ENCODE data around the gene BPIFB1. TPM values are rescaled to one million over a fixed set of nuclear protein-coding genes. Genes with fewer than 3 reads are reported as not detected.
A peak's percentile ranks its signal among the peaks of the same experiment; 100 is the strongest.

BPIFB1 gene
- total RNA-seq, 1 experiment from 2014 or later = not detected

GRCh38 chr20:33322456-33322855, 39.4 kb downstream of the BPIFB1 start:
- DNase-seq (ENCODE audit: low read depth) = peak; percentile 54

DNA sequence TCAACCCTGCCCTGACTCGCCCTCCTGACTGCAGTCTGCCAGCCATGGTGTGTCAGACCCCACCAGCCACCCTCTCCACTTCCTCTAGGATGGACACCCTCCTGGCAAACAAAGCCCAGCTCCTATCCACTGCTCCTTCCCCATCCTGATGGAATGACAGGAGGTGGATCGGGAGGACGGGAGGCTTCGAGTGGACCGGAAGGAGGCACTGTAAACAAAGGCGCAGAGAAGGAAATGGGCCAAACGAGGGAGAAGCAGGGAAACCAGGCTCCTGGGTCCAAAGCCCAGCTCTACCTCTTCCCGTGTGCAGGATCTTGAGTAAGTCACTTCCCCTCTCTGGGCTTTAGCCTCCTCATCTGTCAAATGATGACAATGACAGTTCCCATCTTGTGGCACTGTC, 40.2 kb downstream of the BPIFB1 start:
- no peak for DNase-seq (ENCODE audit: low read depth)

- no peak for DNase-seq (ENCODE audit: low read depth)
Measured at GRCh38 chr20:33325350-33325749, 42.3 kb downstream of the BPIFB1 start.

DNA sequence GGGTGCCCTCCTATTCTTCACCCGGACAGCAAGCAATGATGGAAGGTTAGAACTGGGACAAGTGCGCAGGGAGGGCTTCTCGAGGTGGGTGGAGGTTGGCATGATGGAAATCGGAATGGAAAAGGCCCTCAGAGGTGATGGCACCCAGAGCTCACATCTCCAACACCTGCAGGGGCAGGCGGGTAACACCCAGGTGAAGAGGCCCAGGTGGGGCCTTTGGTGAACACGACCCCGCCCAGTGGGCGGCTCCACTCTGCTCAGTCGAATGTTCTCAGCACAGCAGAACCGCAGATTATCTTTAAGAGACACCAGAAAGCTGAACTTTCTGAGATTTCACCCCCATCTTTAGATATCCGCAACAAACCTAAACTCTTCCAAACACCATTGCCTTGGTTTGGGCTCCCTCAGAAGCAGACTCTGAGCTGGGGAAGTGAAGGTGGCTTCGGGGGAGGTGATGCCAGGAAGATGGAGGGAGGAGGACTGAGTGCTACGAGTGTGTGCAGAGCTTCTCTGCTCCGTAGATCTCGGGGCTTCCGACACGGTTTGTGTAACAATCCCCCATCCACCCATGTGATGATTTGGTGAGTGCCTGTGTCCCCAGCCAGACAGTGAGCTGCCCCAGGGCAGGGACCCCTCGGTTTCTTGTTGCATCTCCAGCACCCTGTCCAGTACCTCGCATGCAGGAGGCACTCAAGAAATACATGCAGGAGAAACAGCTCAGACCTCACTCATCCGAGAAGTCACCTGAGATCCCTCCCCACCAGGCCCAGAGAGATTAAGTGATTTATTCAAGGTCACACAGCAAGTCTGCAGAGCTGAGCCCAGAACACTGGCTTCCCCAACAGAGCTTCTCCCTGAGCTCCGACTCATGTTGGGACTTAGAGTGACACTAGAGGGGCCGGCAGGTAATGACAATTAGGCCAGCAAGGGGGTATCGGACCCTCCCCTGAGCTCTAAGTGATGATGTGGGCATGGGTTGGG, 45.4 kb downstream of the BPIFB1 start:
- no peak for DNase-seq (ENCODE audit: low read depth)

GRCh38 chr20:33332905-33333456, 50.0 kb downstream of the BPIFB1 start:
- DNase-seq (ENCODE audit: low read depth) = no peak

DNA sequence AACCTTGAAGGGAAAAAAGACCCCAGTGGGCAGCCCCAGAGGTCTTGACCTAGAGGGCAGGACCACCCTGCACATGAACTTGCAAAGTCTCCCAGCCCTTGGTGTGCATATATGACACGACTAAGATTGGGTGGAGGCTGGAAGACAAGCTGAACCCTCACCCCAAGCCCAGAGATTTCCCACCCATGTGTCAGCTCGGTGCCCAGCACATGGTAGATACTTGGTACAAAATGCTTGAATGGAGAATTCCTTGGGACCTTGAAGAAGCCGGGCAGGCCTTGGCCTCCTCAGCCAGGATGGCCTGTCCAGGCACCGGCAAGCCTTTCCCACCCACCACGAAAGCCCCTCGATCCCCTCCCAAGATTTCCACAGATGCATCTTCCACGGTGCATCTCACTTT, 50.6 kb downstream of the BPIFB1 start:
- no peak for DNase-seq (ENCODE audit: low read depth)

- DNase-seq (ENCODE audit: low read depth) = no peak
Measured at GRCh38 chr20:33334111-33334510, 51.1 kb downstream of the BPIFB1 start.

GRCh38 chr20:33336375-33336774, 53.4 kb downstream of the BPIFB1 start:
- DNase-seq (ENCODE audit: low read depth) = no peak

DNA sequence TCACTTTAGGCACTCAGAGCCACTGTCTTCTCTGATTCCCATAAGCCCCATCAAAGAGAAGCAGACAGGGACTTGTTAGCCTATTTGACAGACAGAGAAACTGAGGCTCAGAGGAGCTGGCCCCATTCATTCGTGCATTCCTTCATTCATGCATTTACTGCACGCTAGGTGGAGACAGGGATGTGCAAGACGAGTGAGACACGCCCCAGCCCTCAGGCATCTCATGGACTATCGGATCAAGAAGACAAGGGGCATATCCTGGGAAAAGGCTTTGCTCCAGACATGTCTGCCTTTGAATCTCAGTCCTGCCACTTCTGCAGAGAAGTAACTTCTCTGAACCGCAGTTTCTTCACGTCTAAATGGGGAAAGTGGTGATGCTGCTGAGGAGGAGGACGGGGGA, 54.1 kb downstream of the BPIFB1 start:
- peak; percentile 36 for DNase-seq (ENCODE audit: low read depth)

DNA sequence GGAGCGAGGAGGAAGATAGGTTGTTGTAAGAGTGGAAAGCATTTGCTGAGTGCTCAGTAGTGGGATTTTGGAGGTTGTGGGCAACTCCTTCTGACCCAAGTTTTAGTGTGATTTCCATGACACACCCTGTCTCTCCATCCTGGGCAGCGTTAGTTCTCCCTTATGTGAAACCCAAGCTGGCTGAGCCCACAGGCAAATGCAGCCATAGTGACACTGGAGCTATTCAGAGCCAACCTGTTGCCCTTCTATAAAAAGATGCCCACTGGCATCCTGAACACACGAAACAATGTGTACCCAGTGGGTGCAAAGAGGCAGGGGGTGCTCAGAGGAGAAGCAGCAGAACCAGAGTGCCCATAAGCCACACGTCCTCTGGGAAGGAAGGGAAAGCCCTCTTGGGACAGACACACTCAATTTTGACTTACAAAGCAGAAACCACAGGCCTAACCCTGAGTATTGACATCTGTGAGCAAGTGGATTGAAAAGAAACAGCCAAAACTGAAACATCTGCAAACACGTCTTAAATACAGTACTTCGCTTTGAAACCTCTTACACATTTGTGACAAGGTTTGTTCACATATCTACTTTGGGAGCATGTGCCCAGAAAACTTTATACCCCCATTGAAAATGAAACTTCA, 54.6 kb downstream of the BPIFB1 start:
- no peak for DNase-seq (ENCODE audit: low read depth)

- DNase-seq (ENCODE audit: low read depth) = no peak
Measured at GRCh38 chr20:33338467-33339258, 55.6 kb downstream of the BPIFB1 start.

DNA sequence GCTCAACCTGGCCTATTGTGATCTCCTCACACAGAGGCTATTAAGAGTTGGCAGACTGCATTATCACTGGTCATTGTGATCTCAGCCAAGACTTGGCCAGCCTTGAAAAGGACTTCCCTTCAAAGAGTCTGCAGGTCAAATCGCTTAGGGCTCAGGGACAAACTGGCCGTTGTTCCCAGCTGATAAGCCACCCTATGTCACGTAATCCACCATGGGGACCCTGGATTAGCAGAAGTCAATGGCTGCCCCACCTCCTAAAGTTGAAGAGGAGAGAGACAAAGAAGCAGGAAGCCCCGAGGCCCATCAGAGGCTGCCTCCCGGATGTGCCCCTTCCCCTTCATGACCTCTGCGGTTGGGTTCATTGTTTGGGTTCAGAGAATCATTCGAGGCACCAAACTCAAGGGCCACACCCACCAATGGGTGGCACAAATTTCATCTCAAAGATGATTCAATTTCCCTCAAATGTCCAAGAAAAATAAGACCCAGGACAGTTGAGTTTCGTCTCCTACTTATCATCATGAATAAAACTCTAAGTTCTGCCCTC, 56.6 kb downstream of the BPIFB1 start:
- no peak for DNase-seq (ENCODE audit: low read depth)

DNA sequence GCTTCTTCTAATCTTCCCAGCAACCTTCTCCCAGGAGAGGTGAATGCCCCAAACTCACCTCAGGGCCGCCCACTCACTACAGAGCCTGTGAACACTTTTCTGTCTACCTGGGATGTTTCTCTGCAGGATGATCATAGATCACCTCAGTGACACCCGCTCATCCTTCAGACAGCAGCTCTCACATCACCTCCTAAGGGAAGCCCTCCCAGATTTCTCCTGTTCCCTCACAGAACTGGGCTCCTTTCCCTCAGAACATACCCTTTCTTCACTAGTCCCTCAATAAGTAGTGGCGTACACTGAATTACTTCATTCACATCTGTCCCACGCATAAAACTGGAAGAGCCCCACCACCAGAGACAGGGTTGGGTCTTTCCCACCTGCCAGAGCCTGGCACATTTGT, 60.5 kb downstream of the BPIFB1 start:
- DNase-seq (ENCODE audit: low read depth) = no peak

DNA sequence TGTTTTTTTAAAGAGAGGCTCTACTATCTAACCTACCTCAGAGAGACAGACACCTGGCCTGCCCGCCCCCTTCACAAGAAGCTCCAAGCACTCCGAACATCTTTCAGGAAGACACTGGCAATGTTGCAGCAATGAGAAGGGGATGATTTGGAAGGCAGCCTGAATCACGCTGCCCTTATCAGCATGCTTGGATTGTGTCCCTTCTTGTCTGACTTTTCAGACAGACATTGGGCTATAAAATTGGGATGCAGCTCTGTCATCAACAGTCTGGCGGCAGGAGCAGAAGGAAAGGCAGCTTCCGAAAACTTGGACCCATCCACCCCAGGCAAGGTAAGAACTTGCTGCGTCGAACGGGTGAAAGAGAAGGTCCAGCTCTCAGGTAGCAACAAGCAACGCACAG, 62.3 kb downstream of the BPIFB1 start:
- DNase-seq (ENCODE audit: low read depth) = no peak

GRCh38 chr20:33348136-33348937, 65.3 kb downstream of the BPIFB1 start:
- no peak for DNase-seq (ENCODE audit: low read depth)

DNA sequence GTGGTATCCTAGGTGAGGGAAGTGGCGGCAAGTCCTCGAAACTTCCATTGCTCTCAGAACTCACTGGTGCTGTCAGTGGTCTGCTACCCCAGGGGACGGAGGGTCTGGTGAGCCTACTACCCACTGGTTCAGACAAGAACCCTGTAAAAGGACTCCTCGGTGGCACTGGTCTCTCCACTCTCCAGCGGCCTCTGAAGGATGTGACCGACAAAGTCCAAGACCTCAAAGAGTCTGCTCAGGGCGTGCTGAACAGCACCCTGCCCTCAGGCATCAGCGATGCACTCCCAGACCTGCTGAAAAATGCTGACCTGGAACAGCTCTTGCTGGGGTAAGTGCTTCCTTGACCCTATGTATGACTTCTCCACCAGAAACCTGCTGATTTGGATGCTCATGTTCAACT, 66.5 kb downstream of the BPIFB1 start:
- no peak for DNase-seq (ENCODE audit: low read depth)

GRCh38 chr20:33351696-33352095, 68.7 kb downstream of the BPIFB1 start:
- DNase-seq (ENCODE audit: low read depth) = no peak

DNA sequence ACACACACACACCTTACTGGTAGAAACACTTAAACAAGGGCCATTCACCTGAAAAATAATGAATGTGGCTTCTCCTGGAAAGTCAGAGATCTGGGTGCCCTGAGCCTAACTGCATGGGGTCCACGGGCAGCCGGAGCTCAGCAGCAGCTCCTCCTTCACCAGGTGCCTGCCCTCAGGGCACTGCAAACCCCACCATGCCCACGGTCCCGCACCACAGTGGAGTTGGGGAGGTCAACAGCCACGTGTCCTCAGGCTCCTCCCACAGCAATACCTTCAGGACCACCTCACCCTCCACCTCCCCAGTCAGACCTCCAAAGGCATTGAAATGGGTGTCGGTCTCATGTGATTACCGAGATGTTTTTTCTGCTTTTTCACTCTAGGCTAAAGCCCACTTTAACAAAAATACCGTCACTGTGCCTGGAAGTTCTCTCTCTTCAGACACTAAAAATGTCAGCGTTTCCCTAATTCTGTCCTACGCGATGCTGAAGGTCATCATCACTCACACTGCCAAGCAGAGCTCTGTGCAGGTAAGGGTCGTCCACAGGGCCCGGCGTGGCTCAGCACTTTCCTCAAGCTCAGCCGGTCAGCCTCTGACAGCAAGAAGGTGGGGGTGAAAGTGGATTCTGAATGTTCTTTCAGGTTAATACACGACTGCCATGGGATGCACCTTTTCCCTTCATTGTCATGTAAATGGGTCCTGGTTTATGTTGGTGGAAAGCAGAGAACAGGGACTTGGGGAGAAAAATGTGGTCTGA, 69.4 kb downstream of the BPIFB1 start:
- DNase-seq (ENCODE audit: low read depth) = no peak

- DNase-seq (ENCODE audit: low read depth) = no peak
Measured at GRCh38 chr20:33353013-33353402, 70.0 kb downstream of the BPIFB1 start.

Data from M059J (cell line).